GM12874 (cell line): ENCODE results near the gene NPFFR2.

Source experiments
- TF ChIP-seq, protein P1 (sequence below): IDR thresholded peaks from 2 replicates; pipeline ENCODE4 v1.5.1; 2011; ENCODE audit warnings: low read depth, mild to moderate bottlenecking, control low read depth, low read length, moderate library complexity; ENCODE audit not compliant: insufficient read depth

The NPFFR2 gene

DNA sequence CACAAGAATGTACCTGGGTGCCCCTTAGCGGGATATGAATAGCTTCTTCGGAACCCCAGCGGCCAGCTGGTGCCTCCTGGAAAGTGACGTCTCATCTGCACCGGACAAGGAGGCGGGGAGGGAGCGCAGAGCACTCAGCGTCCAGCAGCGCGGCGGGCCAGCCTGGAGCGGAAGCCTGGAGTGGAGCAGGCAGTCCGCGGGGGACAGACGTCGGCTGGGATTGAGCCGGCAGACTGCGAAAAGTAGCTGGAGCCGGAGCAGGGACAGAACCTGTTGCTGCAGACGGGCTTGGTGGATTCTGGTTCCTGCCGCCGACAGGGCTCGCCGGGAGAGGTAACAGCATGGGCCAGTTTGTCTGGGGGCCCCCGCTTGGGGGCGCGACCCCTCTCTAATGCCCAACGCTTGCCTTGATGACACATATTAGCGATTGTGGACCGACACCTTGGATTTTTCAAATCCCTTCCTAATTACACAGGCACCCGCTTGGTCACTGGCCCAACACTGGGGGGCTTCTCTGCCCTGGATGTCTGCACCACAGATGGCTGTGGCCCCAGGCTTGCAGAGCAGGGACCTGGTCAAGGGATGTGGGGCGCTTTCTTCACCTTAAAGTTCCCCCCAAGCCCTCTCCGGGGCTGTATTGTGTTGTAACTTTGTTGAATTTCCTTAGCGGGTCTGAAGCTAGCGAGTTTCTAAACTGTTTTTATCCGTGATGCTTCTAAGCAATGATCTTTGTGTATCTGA lies at the start of gene NPFFR2:
TSS of gene NPFFR2 (plus strand) at position 133 of the 741 bp plus-strand sequence. CDS start 96,592 bp downstream, outside the sequence.
- TF ChIP-seq, protein P1, sequence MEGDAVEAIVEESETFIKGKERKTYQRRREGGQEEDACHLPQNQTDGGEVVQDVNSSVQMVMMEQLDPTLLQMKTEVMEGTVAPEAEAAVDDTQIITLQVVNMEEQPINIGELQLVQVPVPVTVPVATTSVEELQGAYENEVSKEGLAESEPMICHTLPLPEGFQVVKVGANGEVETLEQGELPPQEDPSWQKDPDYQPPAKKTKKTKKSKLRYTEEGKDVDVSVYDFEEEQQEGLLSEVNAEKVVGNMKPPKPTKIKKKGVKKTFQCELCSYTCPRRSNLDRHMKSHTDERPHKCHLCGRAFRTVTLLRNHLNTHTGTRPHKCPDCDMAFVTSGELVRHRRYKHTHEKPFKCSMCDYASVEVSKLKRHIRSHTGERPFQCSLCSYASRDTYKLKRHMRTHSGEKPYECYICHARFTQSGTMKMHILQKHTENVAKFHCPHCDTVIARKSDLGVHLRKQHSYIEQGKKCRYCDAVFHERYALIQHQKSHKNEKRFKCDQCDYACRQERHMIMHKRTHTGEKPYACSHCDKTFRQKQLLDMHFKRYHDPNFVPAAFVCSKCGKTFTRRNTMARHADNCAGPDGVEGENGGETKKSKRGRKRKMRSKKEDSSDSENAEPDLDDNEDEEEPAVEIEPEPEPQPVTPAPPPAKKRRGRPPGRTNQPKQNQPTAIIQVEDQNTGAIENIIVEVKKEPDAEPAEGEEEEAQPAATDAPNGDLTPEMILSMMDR: no peak

DNA sequence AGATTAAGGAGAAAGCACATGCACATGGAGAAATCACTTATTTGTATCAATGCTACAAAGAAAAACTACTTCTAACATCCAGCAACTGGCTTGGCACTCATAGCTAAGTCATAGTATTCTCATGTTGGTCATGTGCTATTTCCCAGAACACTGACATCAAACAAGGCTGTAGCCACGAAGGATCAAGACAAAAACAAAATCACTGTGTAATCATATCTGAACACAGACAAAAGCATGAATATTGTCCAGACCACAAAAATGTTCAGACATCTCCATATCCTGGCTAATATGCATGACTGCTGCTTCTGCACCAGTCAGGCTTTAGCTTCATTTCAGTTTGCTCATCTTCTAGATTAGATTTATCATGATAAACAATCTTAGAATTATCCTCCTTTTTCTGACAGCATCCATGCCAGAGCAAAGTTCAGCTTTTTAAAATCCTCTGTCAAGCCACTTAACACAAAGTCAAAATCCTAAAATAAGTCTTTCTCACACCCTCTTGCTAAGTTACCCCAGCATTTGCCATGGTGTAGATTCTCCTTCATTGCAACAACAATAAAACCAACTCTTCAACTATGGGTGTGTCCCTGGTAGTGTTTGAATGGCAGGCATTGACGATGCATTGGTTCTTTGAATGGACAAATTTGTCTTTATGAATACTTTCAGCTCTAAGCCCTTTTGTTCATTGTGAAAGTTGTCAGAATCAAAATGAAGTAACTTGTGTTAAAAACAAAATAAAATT lies 39.1 kb upstream of the NPFFR2 start:
- TF ChIP-seq, protein P1: no peak

DNA sequence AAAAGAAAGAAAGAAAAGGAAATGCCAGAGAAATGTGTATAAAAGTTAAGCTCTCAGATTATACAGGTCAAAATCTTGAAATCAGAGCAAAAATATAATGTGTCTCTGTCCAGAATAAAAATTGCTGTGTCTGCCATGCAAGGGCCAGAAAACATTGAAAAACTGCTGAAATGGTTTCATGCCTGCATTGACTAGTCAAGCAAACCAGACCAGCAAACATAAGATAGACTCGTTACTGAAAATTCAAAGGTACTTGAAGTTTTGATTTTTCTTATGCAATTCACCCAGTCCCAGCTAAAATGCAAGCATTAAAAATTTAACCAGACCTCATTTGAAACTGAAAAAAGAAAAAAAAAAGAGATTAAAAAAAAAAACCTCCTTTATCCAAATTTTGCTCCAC lies 37.2 kb upstream of the NPFFR2 start:
- TF ChIP-seq, protein P1: no peak

DNA sequence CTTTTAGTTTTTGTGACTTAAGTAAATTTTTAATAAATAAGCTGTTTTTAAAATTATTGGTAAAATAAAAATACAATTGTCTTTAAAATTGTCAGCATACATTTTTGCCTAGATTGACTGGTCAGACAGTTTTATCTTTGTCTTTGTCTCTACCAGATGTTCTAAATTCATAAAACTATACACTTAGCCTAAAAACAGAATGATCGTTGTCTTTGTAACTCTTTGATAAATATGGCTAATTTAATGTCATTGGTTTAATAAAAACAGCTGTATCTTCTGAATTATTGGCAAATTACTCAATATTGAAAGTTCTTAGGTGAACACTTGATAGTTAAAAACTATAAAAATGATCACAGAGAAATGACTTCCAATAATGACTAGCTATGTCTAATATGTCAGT lies 36.5 kb upstream of the NPFFR2 start:
- TF ChIP-seq, protein P1: no peak

DNA sequence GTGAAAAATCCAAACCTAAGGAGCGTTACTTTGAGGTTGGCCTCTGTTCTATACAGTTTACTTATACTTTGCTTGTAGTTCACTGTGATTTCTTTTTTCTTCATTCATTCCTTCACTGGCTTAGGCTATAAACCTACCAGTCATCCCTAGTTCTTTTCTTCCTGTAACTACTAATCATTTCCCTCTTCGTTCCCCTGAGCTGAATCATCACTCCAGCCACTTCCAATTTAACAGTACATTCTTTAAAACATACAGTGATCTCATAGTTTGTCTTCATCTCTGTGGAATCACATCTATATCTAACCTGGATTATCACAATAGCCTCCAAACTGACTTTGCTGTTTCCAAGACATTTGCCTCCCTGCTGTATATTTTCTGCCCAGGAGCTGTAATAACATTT lies 25.2 kb upstream of the NPFFR2 start:
- TF ChIP-seq, protein P1: no peak

DNA sequence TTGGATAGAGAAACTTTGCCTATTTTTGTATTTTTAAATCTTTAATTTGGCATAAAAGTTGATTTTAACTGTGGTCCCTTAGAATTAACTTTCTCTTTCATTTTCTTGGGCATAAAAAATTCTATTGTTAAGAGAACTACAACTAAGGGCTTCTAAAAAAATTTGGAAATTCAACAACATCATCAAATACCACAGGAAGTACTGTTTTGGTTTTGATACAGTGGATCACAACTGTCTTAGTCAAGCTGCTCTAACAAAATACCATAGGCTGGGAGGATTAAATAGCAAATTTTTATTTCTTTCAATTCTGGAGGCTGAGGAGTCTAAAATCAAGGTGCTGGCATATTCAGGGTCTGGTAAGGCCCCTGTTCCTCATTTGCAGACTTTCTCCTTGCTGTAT lies 19.9 kb upstream of the NPFFR2 start:
- TF ChIP-seq, protein P1: no peak

DNA sequence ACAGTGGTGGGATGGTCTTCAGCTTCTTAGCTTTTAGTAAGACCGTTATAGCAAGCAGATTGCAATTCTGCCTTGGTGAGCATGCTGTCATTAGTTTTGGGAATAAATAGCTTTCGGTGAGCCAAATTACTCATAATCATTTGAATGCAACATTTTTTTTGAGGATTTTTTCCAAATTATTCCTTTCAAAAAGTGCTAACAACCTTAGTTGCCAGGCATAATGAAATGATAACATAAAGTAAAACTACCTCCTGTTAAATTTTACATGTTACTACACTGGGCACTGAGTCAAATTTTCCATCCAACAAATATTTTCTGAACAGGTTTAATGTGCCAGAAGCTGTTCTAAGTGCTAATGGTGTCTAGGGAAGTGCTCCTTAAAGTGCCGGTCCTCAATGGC lies 15.8 kb upstream of the NPFFR2 start:
- TF ChIP-seq, protein P1: no peak
